HUES48 (cell line): ENCODE measurements around the gene TEX261.
"Not testable (repeated sequence)": the region's sequence is repeated elsewhere in the genome, so short reads cannot be mapped to it uniquely, and the experiment has no call there.

ENCODE experiments used
- H3K27ac ChIP-seq: one replicate; pipeline ENCODE4 v1.7.0; 2013; ENCODE audit warnings: low read depth, low read length, inconsistent platforms
- H3K27me3 ChIP-seq: 2 replicates; pipeline ENCODE4 v1.6.1; 2013; ENCODE audit warnings: mild to moderate bottlenecking, low read length; ENCODE audit not compliant: control insufficient read depth, insufficient read depth
- H3K36me3 ChIP-seq: 2 replicates; pipeline ENCODE4 v1.6.1; 2013; ENCODE audit warnings: low read length; ENCODE audit not compliant: control insufficient read depth, insufficient read depth
- H3K4me1 ChIP-seq: 2 replicates; pipeline ENCODE4 v1.6.1; 2013; ENCODE audit warnings: mild to moderate bottlenecking, low read length; ENCODE audit not compliant: control insufficient read depth, insufficient read depth
- H3K4me3 ChIP-seq: 2 replicates; pipeline ENCODE4 v1.5.1; 2013; ENCODE audit warnings: mild to moderate bottlenecking, low read depth, low read length
- H3K9ac ChIP-seq: 2 replicates; pipeline ENCODE4 v1.6.1; 2013; ENCODE audit warnings: mild to moderate bottlenecking, low read depth, low read length, moderate library complexity
- H3K9me3 ChIP-seq: 2 replicates; pipeline ENCODE4 v1.6.1; 2013; ENCODE audit warnings: low read length; ENCODE audit not compliant: control insufficient read depth, insufficient read depth

Gene TEX261

GRCh38 chr2:70994699-70995425 lies at the start of gene TEX261:
TSS of gene TEX261 (minus strand) at chr2:70994873. CDS start at chr2:70994757, 116 bp downstream.
- H3K27me3 ChIP-seq = peaks cover 7% of the 10 kb centered on the region
- H3K27ac ChIP-seq = no peak within 1 kb of the TSS
- peak within 1 kb of the TSS; percentile 72 for H3K4me3 ChIP-seq
- H3K4me1 ChIP-seq = no peaks in the 10 kb centered on the region
- H3K9me3 ChIP-seq = no peaks in the 10 kb centered on the region
- H3K36me3 ChIP-seq = peaks cover 7% of the 10 kb centered on the region; the same call in 1 of the 2 replicates
- peak within 1 kb of the TSS; percentile 46 for H3K9ac ChIP-seq

- H3K27ac ChIP-seq = no peak overlapping the region
- H3K4me1 ChIP-seq = no peaks in the 10 kb centered on the region
- no peak overlapping the region for H3K9ac ChIP-seq
- no peak overlapping the region for H3K4me3 ChIP-seq
- no peaks in the 10 kb centered on the region for H3K9me3 ChIP-seq
- H3K36me3 ChIP-seq = no peaks in the 10 kb centered on the region
- no peaks in the 10 kb centered on the region for H3K27me3 ChIP-seq
These were observed 49.1 kb upstream of the TEX261 start for GRCh38 chr2:71043531-71044407.

GRCh38 chr2:71042287-71042686 lies 47.6 kb upstream of the TEX261 start:
- H3K4me3 ChIP-seq = no peak overlapping the region
- no peaks in the 10 kb centered on the region for H3K36me3 ChIP-seq
- H3K27ac ChIP-seq = no peak overlapping the region
- H3K9me3 ChIP-seq = no peaks in the 10 kb centered on the region
- no peaks in the 10 kb centered on the region for H3K4me1 ChIP-seq
- no peak overlapping the region for H3K9ac ChIP-seq
- no peaks in the 10 kb centered on the region for H3K27me3 ChIP-seq

- not testable (repeated sequence) for H3K27me3 ChIP-seq, H3K9me3 ChIP-seq, H3K9ac ChIP-seq, H3K36me3 ChIP-seq, H3K4me1 ChIP-seq, H3K27ac ChIP-seq, H3K4me3 ChIP-seq
These were observed 41.6 kb upstream of the TEX261 start for GRCh38 chr2:71036296-71036695.

- H3K4me1 ChIP-seq, H3K4me3 ChIP-seq, H3K9ac ChIP-seq, H3K27ac ChIP-seq, H3K9me3 ChIP-seq, H3K36me3 ChIP-seq, H3K27me3 ChIP-seq: not testable (repeated sequence)
These were observed 29.0 kb upstream of the TEX261 start for GRCh38 chr2:71023553-71024243.

- H3K9ac ChIP-seq = not testable (repeated sequence)
These were observed 26.7 kb upstream of the TEX261 start for GRCh38 chr2:71021394-71021793.

GRCh38 chr2:71019989-71020388 lies 25.3 kb upstream of the TEX261 start:
- not testable (repeated sequence) for H3K9ac ChIP-seq, H3K36me3 ChIP-seq, H3K27me3 ChIP-seq, H3K4me1 ChIP-seq, H3K9me3 ChIP-seq, H3K27ac ChIP-seq, H3K4me3 ChIP-seq

More at GRCh38 chr2:71021394-71021793, 26.7 kb upstream of the TEX261 start:
- not testable (repeated sequence) for H3K4me1 ChIP-seq, H3K36me3 ChIP-seq, H3K27me3 ChIP-seq, H3K9me3 ChIP-seq, H3K27ac ChIP-seq, H3K4me3 ChIP-seq

GRCh38 chr2:71018625-71019024 lies 24.0 kb upstream of the TEX261 start:
- Histone ChIP-seq H3K4me3 (no peak overlapping the region), H3K9me3 (no peaks in the 10 kb centered on the region), H3K4me1 (no peaks in the 10 kb centered on the region), H3K27ac (no peak overlapping the region), H3K27me3 (no peaks in the 10 kb centered on the region), H3K36me3 (no peaks in the 10 kb centered on the region), H3K9ac (no peak overlapping the region)

- not testable (repeated sequence) for H3K36me3 ChIP-seq, H3K4me3 ChIP-seq, H3K27ac ChIP-seq, H3K9me3 ChIP-seq, H3K4me1 ChIP-seq, H3K27me3 ChIP-seq, H3K9ac ChIP-seq
These were observed 17.1 kb upstream of the TEX261 start for GRCh38 chr2:71011786-71012185.

- H3K27me3 ChIP-seq = no peaks in the 10 kb centered on the region
- H3K4me3 ChIP-seq = no peak overlapping the region
- H3K9me3 ChIP-seq = no peaks in the 10 kb centered on the region
- H3K9ac ChIP-seq = no peak overlapping the region
- H3K36me3 ChIP-seq = no peaks in the 10 kb centered on the region
- no peaks in the 10 kb centered on the region for H3K4me1 ChIP-seq
- H3K27ac ChIP-seq = no peak overlapping the region
These were observed 13.7 kb upstream of the TEX261 start for GRCh38 chr2:71008342-71008741.
